Adrenal gland (tissue), 12 donors: ENCODE data around the gene TMEM161A. TPM values are rescaled to one million over a fixed set of nuclear protein-coding genes. Genes with fewer than 3 reads are reported as not detected.
"Not testable (repeated sequence)": the region's sequence is repeated elsewhere in the genome, so short reads cannot be mapped to it uniquely, and the experiment has no call there.

Source experiments
- DNase-seq, 7 donors: peaks; one replicate each; pipeline ENCODE4 v3.0.0-alpha.2; 2019 to 2020
- H3K27ac ChIP-seq, 5 donors: fragments of 200-600 bp; sonication (generic) in 4 of 5; 1 replicate in 3 of 5; 2 replicates in 2 of 5; pipeline versions ENCODE4 v1.5.1 to v1.8.0; 2016 to 2020; ENCODE audit warnings: mild to moderate bottlenecking in 1 of 5
- H3K27me3 ChIP-seq: fragments of 200-600 bp; 2 replicates; pipeline ENCODE4 v1.8.0; 2021
- H3K36me3 ChIP-seq, 2 donors: fragments of 200-600 bp; replicated peaks in 1 of 2; 1 replicate in 1 of 2; 2 replicates in 1 of 2; pipeline versions ENCODE4 v1.5.1 to v1.8.0; 2018 to 2022
- H3K4me1 ChIP-seq, 2 donors: fragments of 200-600 bp; replicated peaks in 1 of 2; 1 replicate in 1 of 2; 2 replicates in 1 of 2; pipeline versions ENCODE4 v1.5.1 to v1.8.0; 2018 to 2021
- H3K4me3 ChIP-seq, 4 donors: fragments of 200-600 bp; sonication (generic) in 3 of 4; one replicate each; pipeline ENCODE4 v1.5.1; 2016 to 2018
- H3K9me3 ChIP-seq, 3 donors: fragments of 200-600 bp; sonication (generic) in 1 of 3; replicated peaks in 1 of 3; 1 replicate in 2 of 3; 2 replicates in 1 of 3; pipeline versions ENCODE4 v1.5.1 to v1.8.0; 2016 to 2021
- POLR2A ChIP-seq, 2 donors: fragments of 450-650 bp; IDR thresholded peaks; one replicate each; pipeline ENCODE4 v1.6.1; 2017; ENCODE audit warnings: antibody characterized with exemption in 2 of 2, mild to moderate bottlenecking in 2 of 2, moderate library complexity in 1 of 2
- WGBS, 4 donors: extraction: QIAGEN DNeasy Blood & Tissue Kit in 2 of 4; methylation state at CpG; one replicate each; pipeline versions ENCODE4 v1.1.5 to v1.1.7; 2013 to 2017; 5-methylcytosine and 5-hydroxymethylcytosine counted together
- intact Hi-C, 2 donors: fragments of 100-400 bp; cut with DNase I; formaldehyde crosslinking; loops; one replicate each; pipeline versions ENCODE4 v1.14.1 to v1.15.0; 2022 to 2023
- polyA plus RNA-seq, 3 donors: library from polyadenylated mRNA; stranded (reverse); fragments of 200-250 nt in 2 of 3; fragments of 350-450 nt in 1 of 3; fragmentation: Illumina TruSeq in 1 of 3; extraction: RNeasy Lipid Tissue Mini Kit (QIAGEN cat#74804) in 1 of 3; gene quantifications; one replicate each; pipeline ENCODE4 v1.2.3, GENCODE V29; 2013 to 2014
- total RNA-seq, 9 donors: library from RNA; depleted of rRNA in 4 of 9; stranded (reverse); fragments of >200 nt in 4 of 9; fragments of 120-200 nt in 1 of 9; fragmentation: NEBNext Ultra II Directional in 1 of 9; extraction: Animal tissue kit (Norgen Biotek cat#: 25700) in 1 of 9; gene quantifications; one replicate each; pipeline versions ENCODE4 v1.1.0 to v1.2.4, GENCODE V29; 2013 to 2023
- TF ChIP-seq, protein P1 (sequence below), 6 experiments: fragments of 450-650 bp in 4 of 6; fragments of 200-600 bp in 2 of 6; sonication (generic) in 1 of 6; IDR thresholded peaks; 1 replicate in 5 of 6; 2 replicates in 1 of 6; pipeline versions ENCODE4 v1.5.1 to v1.8.0; 2016 to 2021; ENCODE audit warnings: antibody characterized with exemption in 6 of 6, mild to moderate bottlenecking in 2 of 6, moderate library complexity in 1 of 6
- donor health status: healthy with polysubstance abuse.
- donor health status: Bipolar disorder and iron deficiency.
- donor health status: DM: yes; HTN: yes; CAD: no.
- donor health status: DM: no; HTN: no; CAD: no.
- donor health status: DM: no; HTN: no; CAD: no.
- donor health status: DM: yes; HTN: yes; CAD: no.

TMEM161A gene
- total and polyA plus RNA-seq, 12 donors = 5.5 to 83.8 (median 41.1) TPM

DNA sequence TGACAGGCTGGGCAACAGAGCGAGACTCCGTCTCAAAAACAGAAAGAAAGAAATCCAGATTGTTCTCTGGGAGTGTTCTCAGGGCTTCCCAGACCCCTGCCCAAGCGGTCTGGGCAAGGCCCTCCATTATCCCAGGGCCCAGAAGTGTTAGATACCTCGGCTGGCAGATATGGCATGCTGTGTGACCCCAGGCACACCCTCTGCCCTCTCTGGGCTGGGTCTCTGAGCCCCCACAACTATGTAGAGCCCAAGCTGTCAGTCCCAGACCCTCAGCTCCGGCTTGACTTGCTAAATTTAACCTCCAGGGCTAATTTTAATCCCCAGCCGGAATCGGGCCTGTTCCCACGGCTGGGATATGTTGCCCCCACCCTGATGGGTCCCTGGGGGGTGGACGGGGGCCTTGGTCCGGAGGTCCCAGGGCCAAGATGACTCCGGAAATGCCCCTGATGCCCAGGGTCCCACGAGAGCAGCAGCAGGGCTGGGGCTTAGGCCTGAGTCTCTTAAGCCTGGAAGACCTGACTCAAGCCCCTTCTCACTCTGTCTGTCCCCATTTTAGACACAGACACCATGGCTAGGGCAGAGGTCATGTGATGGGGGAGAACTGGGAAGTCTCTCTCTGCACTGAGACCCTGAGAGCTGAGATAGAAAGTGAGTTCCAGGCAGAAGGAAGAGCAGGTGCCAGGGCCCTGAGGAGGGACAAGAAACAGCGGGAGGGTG, 14.5 kb upstream of the TMEM161A start:
- H3K9me3 ChIP-seq = no peaks in the 10 kb centered on the region
- 76 to 82% (median 79%) methylated on average over 9 to 13 of the region's 13 CpGs for WGBS, 4 donors
- intact Hi-C loops = no loop called here
- H3K27ac ChIP-seq = no peak overlapping the region
- H3K36me3 ChIP-seq = no peaks in the 10 kb centered on the region
- no peak for DNase-seq
- TF ChIP-seq POLR2A (IDR thresholded peaks at IDR 0.05) = no peak
- TF ChIP-seq, protein P1, sequence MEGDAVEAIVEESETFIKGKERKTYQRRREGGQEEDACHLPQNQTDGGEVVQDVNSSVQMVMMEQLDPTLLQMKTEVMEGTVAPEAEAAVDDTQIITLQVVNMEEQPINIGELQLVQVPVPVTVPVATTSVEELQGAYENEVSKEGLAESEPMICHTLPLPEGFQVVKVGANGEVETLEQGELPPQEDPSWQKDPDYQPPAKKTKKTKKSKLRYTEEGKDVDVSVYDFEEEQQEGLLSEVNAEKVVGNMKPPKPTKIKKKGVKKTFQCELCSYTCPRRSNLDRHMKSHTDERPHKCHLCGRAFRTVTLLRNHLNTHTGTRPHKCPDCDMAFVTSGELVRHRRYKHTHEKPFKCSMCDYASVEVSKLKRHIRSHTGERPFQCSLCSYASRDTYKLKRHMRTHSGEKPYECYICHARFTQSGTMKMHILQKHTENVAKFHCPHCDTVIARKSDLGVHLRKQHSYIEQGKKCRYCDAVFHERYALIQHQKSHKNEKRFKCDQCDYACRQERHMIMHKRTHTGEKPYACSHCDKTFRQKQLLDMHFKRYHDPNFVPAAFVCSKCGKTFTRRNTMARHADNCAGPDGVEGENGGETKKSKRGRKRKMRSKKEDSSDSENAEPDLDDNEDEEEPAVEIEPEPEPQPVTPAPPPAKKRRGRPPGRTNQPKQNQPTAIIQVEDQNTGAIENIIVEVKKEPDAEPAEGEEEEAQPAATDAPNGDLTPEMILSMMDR (IDR thresholded peaks at IDR 0.05) = no peak
- H3K27me3 ChIP-seq = no peaks in the 10 kb centered on the region
- no peak overlapping the region for H3K4me3 ChIP-seq
- no peaks in the 10 kb centered on the region for H3K4me1 ChIP-seq

DNA sequence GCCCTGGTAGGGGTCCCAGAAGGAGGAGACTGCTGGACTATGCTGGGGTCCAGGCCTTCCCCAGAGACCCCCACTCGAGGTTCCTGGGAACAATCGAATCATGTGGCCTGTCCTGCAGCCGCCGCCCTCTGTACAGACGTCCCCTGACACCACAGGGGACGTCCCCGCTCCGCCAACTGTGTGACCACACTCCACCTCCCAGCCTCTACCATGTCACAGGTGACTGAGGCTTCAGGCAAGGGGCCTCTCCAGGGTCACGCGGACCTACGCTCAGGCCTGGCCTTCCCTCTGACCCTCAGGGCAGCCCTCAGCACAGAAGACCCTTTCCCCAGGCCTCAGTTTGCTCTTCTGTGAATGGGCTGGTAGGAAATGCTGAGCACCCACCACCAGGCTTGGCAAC, 13.1 kb upstream of the TMEM161A start:
- intact Hi-C loops = no loop called here
- WGBS, 4 donors = 74 to 81% (median 77%) methylated on average over 11 of the region's 11 CpGs

DNA sequence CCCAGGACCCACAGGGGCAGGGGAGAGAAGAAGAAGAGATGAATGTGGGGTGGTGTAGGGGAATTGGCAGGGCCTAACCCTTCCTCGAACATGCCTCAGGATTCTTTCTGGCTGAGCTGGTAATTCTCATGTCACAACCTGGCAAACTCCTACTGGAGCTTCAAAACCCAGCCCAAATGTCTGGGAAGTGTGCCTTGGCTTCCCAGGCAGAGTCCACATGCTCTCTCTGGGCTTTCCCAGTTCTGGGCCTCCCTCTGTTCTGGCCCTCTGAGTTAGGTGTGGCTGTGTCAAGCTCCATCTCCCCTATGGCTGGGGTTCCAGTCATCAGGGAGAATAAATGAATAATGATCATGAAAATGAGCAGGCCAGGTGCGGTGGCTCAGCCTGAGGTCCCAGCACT, 11.2 kb upstream of the TMEM161A start:
- WGBS, 4 donors = 78 to 92% (median 85%) methylated on average over 2 of the region's 2 CpGs
- Histone ChIP-seq H3K27ac (no peak overlapping the region), H3K36me3 (no peaks in the 10 kb centered on the region), H3K27me3 (no peaks in the 10 kb centered on the region), H3K9me3 (no peaks in the 10 kb centered on the region), H3K4me3 (no peak overlapping the region), H3K4me1 (no peaks in the 10 kb centered on the region)
- intact Hi-C loops = loop anchor here (10.0 kb wide), 2 partner anchors 95 to 195 kb away; no protein-coding TSS in a partner anchor
- DNase-seq = no peak
- no peak for TF ChIP-seq POLR2A (IDR thresholded peaks at IDR 0.05)
- TF ChIP-seq, protein P1 (IDR thresholded peaks at IDR 0.05) = no peak

More for the DNA sequence above, 13.1 kb upstream of the TMEM161A start:
- DNase-seq = no peak
- Histone ChIP-seq H3K4me3 (no peak overlapping the region), H3K4me1 (no peaks in the 10 kb centered on the region), H3K27ac (no peak overlapping the region), H3K36me3 (no peaks in the 10 kb centered on the region), H3K27me3 (no peaks in the 10 kb centered on the region), H3K9me3 (no peaks in the 10 kb centered on the region)
- TF ChIP-seq, protein P1 (IDR thresholded peaks at IDR 0.05) = no peak
- no peak for TF ChIP-seq POLR2A (IDR thresholded peaks at IDR 0.05)

DNA sequence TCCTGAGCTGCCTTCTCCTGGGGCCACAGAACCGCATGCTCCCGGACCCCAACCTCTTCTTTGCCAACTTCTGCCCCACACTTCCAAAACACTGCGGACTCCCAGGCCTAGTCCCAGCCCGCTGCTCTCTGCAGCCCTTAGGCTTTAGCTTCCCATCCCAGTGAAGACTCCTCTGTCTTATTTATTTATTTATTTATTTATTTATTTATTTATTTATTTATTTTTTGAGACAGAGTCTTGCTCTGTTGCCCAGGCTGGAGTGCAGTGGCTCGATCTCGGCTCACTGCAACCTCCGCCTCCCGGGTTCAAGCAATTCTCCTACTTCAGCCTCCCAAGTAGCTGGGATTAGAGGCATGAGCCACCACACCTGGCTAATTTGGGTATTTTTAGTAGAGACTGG, 10.2 kb upstream of the TMEM161A start:
- not testable (repeated sequence) for H3K27ac ChIP-seq, H3K4me3 ChIP-seq, H3K9me3 ChIP-seq, DNase-seq, H3K4me1 ChIP-seq, H3K36me3 ChIP-seq, H3K27me3 ChIP-seq
- 96 to 99% (median 97%) methylated on average over 8 of the region's 8 CpGs for WGBS, 4 donors
- intact Hi-C loops = loop anchor here (10.0 kb wide), 2 partner anchors 94 to 196 kb away; no protein-coding TSS in a partner anchor

DNA sequence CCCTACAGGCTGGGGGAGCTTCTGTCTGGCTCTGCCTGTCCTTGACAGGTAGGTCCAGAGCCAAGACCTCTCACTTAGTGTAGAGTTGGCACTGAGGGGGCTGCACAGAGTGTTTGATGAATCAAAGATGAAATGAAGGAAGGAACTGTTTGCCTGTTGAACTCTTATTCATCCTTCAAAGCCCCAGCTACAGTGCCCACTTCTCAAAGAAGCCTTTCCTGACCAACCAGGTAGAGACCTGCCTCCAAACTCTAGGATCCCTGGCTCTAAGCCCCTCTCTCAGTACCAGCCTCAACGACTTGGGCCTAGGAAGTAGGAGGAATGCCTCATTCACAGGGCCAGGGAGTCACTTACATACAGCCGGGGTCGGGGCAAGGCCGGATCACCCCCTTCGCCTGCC, 9.1 kb upstream of the TMEM161A start:
- intact Hi-C loops = loop anchor here (10.0 kb wide), 2 partner anchors 93 to 197 kb away; no protein-coding TSS in a partner anchor
- Histone ChIP-seq H3K9me3 (no peaks in the 10 kb centered on the region), H3K36me3 (no peaks in the 10 kb centered on the region), H3K27me3 (no peaks in the 10 kb centered on the region), H3K4me3 (no peak overlapping the region), H3K27ac (no peak overlapping the region), H3K4me1 (no peaks in the 10 kb centered on the region)
- WGBS, 4 donors = 85 to 98% (median 96%) methylated on average over 4 to 5 of the region's 5 CpGs
- DNase-seq = no peak
- TF ChIP-seq, protein P1 (IDR thresholded peaks at IDR 0.05) = no peak
- TF ChIP-seq POLR2A (IDR thresholded peaks at IDR 0.05) = no peak
